ENCODE results near the gene LSP1. TPM values are rescaled to one million over a fixed set of nuclear protein-coding genes. Genes with fewer than 3 reads are reported as not detected.
A peak's percentile ranks its signal among the peaks of the same experiment; 100 is the strongest.

LSP1 gene
- total RNA-seq, 4 donors from 2014 or later: 12.3 to 69.6 (median 23.2) TPM

- Histone ChIP-seq H3K36me3 (no peaks in the 10 kb centered on the region), H3K9me3 (no peaks in the 10 kb centered on the region), H3K27ac (peak overlapping the region; percentile 68 to 86 (median 82)), H3K4me1 (peaks cover 22 to 39% (median 30%) of the 10 kb centered on the region in 4 donors), H3K4me3 (peak overlapping the region in 3 of 4 donors; percentile 1 to 25 (median 10)), H3K27me3 (no peaks in the 10 kb centered on the region)
- 65% methylated on average over 18 of the region's 18 CpGs; no CpG with 5 or more reads in 1 of the 2 donors for WGBS, 2 donors (ENCODE audit: low coverage in 1 of 2)
- intact Hi-C loops (cut with DNase I; ENCODE audit: low total_unique reads): no loop called here
- no peak for DNase-seq
- in situ Hi-C loops (cut with MboI; ENCODE audit: low pct_ligation_motif_present in 1 of 4, low pct_unique_long_range_greater_than_20kb in 1 of 4, low sequenced_read_pairs in 3 of 4): no loop called here
- TF ChIP-seq EP300 (IDR thresholded peaks at IDR 0.05; ENCODE audit: low read depth): no peak
- no peak for TF ChIP-seq POLR2AphosphoS5 (IDR thresholded peaks at IDR 0.05)
- no peak for TF ChIP-seq CTCF (IDR thresholded peaks at IDR 0.05)
- no peak for TF ChIP-seq POLR2A (IDR thresholded peaks at IDR 0.05)
Observed at GRCh38 chr11:1864231-1864630, 11.3 kb downstream of the LSP1 start.

GRCh38 chr11:1864831-1865665, 12.2 kb downstream of the LSP1 start:
- TF ChIP-seq EP300 (IDR thresholded peaks at IDR 0.05; ENCODE audit: low read depth) (no peak), POLR2A (IDR thresholded peaks at IDR 0.05) (no peak), CTCF (IDR thresholded peaks at IDR 0.05) (no peak), POLR2AphosphoS5 (IDR thresholded peaks at IDR 0.05) (no peak)
- Histone ChIP-seq H3K9me3 (no peaks in the 10 kb centered on the region), H3K27me3 (no peaks in the 10 kb centered on the region), H3K4me1 (peaks cover 22 to 42% (median 32%) of the 10 kb centered on the region in 4 donors), H3K36me3 (no peaks in the 10 kb centered on the region), H3K27ac (peak overlapping the region; percentile 68 to 86 (median 82)), H3K4me3 (peak overlapping the region in 3 of 4 donors; percentile 1 to 25 (median 10))
- DNase-seq: no peak
- WGBS, 2 donors (ENCODE audit: low coverage in 1 of 2): 35 to 72% methylated on average over 2 to 29 of the region's 30 CpGs
- in situ Hi-C loops (cut with MboI; ENCODE audit: low pct_ligation_motif_present in 1 of 4, low pct_unique_long_range_greater_than_20kb in 1 of 4, low sequenced_read_pairs in 3 of 4) (no loop called here), intact Hi-C loops (cut with DNase I; ENCODE audit: low total_unique reads) (no loop called here)

- intact Hi-C loops (cut with DNase I; ENCODE audit: low total_unique reads): no loop called here
- in situ Hi-C loops (cut with MboI; ENCODE audit: low pct_ligation_motif_present in 1 of 4, low pct_unique_long_range_greater_than_20kb in 1 of 4, low sequenced_read_pairs in 3 of 4): no loop called here
- no peak for DNase-seq
Observed at GRCh38 chr11:1866226-1866625, 13.3 kb downstream of the LSP1 start.

More at GRCh38 chr11:1866226-1866625, 13.3 kb downstream of the LSP1 start:
- TF ChIP-seq EP300 (IDR thresholded peaks at IDR 0.05; ENCODE audit: low read depth) (no peak), POLR2A (IDR thresholded peaks at IDR 0.05) (no peak), POLR2AphosphoS5 (IDR thresholded peaks at IDR 0.05) (no peak), CTCF (IDR thresholded peaks at IDR 0.05) (no peak)
- Histone ChIP-seq H3K4me1 (peaks cover 25 to 52% (median 35%) of the 10 kb centered on the region in 4 donors), H3K9me3 (no peaks in the 10 kb centered on the region), H3K27me3 (no peaks in the 10 kb centered on the region), H3K27ac (no peak overlapping the region), H3K4me3 (no peak overlapping the region), H3K36me3 (no peaks in the 10 kb centered on the region)
- WGBS, 2 donors (ENCODE audit: low coverage in 1 of 2): 93% methylated on average over 8 of the region's 8 CpGs; no CpG with 5 or more reads in 1 of the 2 donors

Data from transverse colon (tissue), 4 donors.